Stimulated activated CD8-positive, alpha-beta memory T cell treated with anti-CD3 and anti-CD28 coated beads, Interleukin-2, amount 100 ng/mL, for 48 hours (primary cell): Measurements from ENCODE around the gene ZNF723.
"Not testable (repeated sequence)": the region's sequence is repeated elsewhere in the genome, so short reads cannot be mapped to it uniquely, and the experiment has no call there.

Experiments used
- DNase-seq, 2 donors: peaks; one replicate each; pipeline ENCODE4 v3.0.0-alpha.2; 2020; ENCODE audit warnings: low read depth in 2 of 2

The ZNF723 gene

GRCh38 chr19:22832031-22832762, at the start of gene ZNF723:
ZNF723 (plus strand) TSS chr19:22832291; CDS start chr19:22832380, 89 bp downstream.
- no peak for DNase-seq

GRCh38 chr19:22783651-22784410, 48.3 kb upstream of the ZNF723 start, which contains the start of gene ZNF99:
ZNF99 (minus strand) TSS chr19:22784151; CDS start chr19:22784016, 135 bp downstream.
- no peak for DNase-seq

GRCh38 chr19:22792863-22793262, 39.2 kb upstream of the ZNF723 start:
- not testable (repeated sequence) for DNase-seq

GRCh38 chr19:22797040-22797439, 35.1 kb upstream of the ZNF723 start:
- DNase-seq = no peak

GRCh38 chr19:22806418-22806817, 25.7 kb upstream of the ZNF723 start:
- DNase-seq = no peak

GRCh38 chr19:22807061-22807835, 24.8 kb upstream of the ZNF723 start:
- DNase-seq = no peak

- no peak for DNase-seq
Measured at GRCh38 chr19:22814124-22814523, 18.0 kb upstream of the ZNF723 start.

GRCh38 chr19:22831211-22831610, 880 bp upstream of the ZNF723 start:
- DNase-seq = no peak

GRCh38 chr19:22857713-22858320, 25.7 kb downstream of the ZNF723 start:
- DNase-seq = not testable (repeated sequence)

- DNase-seq = no peak
Measured at GRCh38 chr19:22882797-22883196, 50.7 kb downstream of the ZNF723 start.

- no peak for DNase-seq
Measured at GRCh38 chr19:22893855-22894270, 61.8 kb downstream of the ZNF723 start.

GRCh38 chr19:22901431-22902130, 69.5 kb downstream of the ZNF723 start:
- DNase-seq = no peak
